LNCAP (cell line): Measurements from ENCODE around the gene ADAMTS19.

Source experiments
- TF ChIP-seq, protein P1 (sequence below): fragments of 450-650 bp; IDR thresholded peaks from 2 replicates; pipeline ENCODE4 v1.5.1; 2017; ENCODE audit warnings: mild to moderate bottlenecking

Gene ADAMTS19, protein sequence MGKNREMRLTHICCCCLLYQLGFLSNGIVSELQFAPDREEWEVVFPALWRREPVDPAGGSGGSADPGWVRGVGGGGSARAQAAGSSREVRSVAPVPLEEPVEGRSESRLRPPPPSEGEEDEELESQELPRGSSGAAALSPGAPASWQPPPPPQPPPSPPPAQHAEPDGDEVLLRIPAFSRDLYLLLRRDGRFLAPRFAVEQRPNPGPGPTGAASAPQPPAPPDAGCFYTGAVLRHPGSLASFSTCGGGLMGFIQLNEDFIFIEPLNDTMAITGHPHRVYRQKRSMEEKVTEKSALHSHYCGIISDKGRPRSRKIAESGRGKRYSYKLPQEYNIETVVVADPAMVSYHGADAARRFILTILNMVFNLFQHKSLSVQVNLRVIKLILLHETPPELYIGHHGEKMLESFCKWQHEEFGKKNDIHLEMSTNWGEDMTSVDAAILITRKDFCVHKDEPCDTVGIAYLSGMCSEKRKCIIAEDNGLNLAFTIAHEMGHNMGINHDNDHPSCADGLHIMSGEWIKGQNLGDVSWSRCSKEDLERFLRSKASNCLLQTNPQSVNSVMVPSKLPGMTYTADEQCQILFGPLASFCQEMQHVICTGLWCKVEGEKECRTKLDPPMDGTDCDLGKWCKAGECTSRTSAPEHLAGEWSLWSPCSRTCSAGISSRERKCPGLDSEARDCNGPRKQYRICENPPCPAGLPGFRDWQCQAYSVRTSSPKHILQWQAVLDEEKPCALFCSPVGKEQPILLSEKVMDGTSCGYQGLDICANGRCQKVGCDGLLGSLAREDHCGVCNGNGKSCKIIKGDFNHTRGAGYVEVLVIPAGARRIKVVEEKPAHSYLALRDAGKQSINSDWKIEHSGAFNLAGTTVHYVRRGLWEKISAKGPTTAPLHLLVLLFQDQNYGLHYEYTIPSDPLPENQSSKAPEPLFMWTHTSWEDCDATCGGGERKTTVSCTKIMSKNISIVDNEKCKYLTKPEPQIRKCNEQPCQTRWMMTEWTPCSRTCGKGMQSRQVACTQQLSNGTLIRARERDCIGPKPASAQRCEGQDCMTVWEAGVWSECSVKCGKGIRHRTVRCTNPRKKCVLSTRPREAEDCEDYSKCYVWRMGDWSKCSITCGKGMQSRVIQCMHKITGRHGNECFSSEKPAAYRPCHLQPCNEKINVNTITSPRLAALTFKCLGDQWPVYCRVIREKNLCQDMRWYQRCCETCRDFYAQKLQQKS

GRCh38 chr5:129459777-129460671 is at the start of gene ADAMTS19:
Gene ADAMTS19 (plus strand): TSS chr5:129460298. CDS start chr5:129460392, 94 bp downstream.
- TF ChIP-seq, protein P1, sequence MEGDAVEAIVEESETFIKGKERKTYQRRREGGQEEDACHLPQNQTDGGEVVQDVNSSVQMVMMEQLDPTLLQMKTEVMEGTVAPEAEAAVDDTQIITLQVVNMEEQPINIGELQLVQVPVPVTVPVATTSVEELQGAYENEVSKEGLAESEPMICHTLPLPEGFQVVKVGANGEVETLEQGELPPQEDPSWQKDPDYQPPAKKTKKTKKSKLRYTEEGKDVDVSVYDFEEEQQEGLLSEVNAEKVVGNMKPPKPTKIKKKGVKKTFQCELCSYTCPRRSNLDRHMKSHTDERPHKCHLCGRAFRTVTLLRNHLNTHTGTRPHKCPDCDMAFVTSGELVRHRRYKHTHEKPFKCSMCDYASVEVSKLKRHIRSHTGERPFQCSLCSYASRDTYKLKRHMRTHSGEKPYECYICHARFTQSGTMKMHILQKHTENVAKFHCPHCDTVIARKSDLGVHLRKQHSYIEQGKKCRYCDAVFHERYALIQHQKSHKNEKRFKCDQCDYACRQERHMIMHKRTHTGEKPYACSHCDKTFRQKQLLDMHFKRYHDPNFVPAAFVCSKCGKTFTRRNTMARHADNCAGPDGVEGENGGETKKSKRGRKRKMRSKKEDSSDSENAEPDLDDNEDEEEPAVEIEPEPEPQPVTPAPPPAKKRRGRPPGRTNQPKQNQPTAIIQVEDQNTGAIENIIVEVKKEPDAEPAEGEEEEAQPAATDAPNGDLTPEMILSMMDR = no peak

- TF ChIP-seq, protein P1 = no peak
Measured at GRCh38 chr5:129410488-129410887, 49.6 kb upstream of the ADAMTS19 start.

DNA sequence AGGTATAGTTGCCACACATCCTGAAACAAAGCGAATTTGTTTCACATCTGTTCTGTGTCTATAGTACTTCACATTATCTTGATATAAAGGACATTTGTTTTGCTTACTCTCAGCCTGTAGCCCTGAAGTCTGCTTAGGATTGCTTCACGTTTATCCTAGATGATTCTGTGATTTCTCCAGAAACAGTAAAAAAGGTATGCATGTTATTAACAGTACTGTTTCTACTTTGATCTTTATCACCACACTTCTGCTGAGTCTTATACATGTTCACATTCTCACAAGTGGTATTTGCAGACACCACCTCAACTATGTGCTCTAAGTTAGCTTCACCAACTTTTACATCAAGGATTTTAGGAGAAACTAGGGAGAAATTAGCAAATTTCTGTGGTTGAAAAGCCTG is 47.4 kb upstream of the ADAMTS19 start:
- TF ChIP-seq, protein P1 = no peak

DNA sequence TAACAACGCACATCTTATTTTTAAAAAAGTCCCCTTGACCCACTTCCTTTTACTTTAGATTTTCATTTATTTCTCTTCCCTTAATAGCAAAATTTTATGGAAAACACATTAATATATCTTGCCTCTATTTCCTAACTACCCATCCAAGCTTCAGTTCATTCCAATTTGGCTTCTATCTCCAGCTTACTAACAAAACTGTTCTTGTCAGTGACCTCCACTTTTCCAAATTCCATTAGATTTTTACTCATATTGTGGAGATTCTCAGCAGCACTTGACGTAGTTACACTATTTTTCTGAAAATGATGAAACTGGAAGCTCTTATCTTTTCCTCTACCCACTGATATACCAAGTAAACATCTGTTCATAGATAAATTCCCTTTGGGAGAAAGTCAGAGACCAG is 46.5 kb upstream of the ADAMTS19 start:
- TF ChIP-seq, protein P1 = no peak

DNA sequence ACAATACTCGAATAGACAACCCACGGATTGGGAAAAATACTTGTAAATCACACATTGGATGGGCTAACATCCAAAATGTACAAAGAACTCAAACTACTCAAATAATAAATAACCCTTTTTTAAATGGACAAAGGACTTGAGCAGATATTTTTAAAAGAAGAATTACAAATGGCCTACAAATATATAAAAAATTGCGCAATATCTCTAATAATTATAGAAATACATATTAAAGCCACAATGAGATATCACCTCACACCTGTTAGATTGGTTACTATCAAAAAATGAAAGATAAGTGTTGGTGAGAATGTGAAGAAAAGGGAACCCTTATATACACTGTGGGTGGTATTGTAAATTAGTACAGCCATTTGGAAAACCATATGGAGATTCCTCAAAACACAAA is 40.8 kb upstream of the ADAMTS19 start:
- TF ChIP-seq, protein P1 = no peak

DNA sequence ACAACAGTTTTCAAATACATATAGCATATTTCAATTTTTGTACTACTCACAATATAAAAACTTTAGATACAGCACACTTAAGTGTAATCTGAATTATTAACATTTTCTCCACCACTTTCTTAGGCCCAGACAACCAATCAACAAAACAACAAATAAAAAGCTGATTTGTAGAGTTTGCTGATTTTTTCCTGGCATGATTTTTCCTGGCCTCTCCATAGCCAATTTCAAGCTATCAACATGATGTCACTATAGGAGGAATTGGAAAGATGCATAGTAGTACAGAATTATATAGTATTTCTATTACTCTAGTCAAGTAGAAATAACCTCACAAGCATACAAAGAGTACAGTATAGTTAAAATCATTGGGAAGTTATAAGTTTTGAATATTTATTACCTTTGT is 35.1 kb upstream of the ADAMTS19 start:
- TF ChIP-seq, protein P1 = no peak
